Tongue (tissue), 2 donors: ENCODE data around the gene DPM2. TPM values are rescaled to one million over a fixed set of nuclear protein-coding genes. Genes with fewer than 3 reads are reported as not detected.
A peak's percentile ranks its signal among the peaks of the same experiment; 100 is the strongest.

Source experiments
- DNase-seq: peaks from one replicate; pipeline ENCODE4 v3.0.0-alpha.2; 2015
- total RNA-seq: library from RNA; depleted of rRNA; stranded (reverse); fragments of >200 nt; gene quantifications from one replicate; pipeline ENCODE4 v1.2.3, GENCODE V29; 2014

Gene DPM2
- total RNA-seq, 1 donor from 2014 or later, result 11.6 TPM

DNA sequence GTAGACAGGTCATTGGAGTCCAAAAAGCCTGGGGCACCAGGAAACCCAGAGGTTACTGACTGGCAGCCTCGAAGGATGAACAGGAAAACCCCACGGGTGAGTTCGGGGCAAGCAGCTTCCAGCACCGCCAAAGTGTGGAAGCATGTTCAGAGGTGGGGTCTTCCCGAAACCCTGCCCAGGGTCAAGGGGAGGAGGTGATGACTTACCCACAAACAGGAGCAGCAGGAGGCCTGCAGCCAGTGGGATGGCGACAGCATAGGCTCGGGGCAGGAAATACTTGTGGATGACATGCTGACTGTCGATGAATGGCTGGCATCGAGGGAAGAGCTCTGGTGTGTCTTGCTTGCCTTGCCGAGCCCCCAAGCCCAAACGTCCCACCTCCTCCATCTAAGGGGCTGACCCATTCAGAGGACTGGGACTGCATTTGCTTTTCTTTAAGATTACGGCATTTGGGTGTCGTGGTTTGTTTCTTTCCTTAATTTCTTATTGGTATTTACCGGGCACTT lies 1.3 kb downstream of the DPM2 start:
- DNase-seq, result no peak

DNA sequence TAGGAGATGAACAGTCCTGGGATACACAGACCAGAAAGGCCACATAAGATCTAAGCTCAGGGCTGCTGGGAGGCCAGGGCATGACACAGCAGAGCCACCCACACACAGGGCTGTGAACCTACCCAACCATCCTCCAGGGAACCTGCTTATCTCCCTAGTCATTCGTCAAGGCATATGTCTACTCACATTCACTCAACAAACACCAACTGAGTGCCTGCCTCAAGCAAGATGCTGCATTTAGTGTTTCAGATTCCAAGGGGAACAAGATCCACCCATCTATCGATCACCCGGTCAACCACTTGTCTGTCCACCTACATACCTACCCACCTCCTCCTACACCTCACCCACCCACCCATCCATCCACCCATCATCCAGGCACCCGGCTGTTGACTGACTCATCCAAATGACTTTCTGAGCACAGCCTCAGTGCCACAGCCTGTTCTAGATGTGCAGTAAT lies 1.9 kb downstream of the DPM2 start:
- no peak for DNase-seq

DNA sequence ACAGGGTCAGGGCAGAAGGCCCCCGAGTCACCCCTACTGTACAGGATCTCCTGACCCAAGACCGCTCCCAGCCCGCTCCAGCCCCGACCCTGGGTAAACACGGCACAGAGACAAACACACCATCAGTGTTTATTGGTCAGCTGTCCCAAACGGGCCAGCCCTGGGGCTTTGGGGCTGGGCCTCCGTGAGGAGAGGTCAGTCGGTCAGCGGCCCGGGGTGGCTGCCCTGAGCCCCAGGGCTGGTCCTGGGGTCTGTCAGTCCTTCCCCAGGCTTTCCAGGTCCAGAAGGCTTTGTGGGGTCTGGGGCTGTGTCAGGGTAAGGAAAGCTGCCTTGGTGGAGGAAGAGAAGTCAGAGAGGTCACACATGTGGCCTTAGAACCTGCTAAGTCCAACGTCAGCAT lies 2.7 kb downstream of the DPM2 start:
- no peak for DNase-seq

DNA sequence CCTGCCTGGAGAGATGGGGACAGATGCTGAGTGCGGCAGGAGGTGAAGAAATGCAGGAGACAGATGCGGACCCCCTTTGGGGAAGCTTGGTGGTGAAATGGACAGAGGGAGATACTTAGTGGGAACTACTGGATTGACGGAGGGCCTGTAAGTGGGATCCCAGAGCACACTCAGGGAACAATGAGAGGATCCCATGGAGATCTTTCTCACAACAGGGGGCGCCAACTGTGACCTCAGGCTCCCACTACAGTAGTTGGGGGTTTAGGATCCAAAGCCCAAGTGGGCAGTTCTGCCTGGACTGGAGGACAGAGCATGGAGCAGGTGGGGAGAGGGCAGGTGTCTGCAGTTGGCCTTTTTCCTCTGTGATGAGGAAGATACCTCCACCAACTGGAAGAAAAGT lies 3.4 kb downstream of the DPM2 start:
- no peak for DNase-seq

DNA sequence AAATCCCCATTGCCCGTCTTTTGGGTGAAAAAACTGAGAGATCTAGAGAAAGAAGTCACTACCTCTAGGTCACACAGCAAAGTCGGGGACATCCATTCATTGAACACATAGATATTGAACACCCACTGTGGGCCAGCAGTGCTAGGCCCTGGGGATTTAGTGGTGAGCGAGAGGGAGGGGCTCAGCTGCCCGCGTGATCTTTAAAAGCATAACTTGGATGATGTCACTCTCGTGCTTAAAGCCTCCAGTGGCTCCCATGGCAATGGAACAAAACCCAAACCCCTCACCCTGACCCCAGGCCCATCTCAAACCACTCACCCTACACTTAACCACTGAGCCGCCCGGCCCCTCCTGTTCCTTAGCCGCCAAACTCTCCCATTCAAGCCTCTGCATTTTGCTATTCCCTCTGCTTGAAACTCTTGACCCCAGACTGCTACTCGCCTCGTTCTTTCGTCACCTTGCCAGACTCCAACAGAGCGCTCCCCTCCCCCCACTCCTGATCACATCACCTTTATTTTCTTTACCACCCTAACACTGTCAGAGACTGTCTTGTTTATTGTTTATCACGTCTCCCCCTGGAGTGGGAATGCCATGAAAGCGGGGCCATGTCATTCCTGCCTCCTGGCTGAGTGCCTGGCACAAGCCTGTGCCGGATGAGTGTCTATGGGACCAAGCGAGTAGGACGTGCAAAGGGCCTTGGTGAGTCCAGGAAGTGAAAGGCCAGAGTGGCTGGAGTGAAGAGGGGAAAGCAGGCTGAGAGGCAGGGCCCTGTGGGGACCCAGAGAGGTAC lies 6.4 kb downstream of the DPM2 start:
- peak; percentile 48 for DNase-seq

DNA sequence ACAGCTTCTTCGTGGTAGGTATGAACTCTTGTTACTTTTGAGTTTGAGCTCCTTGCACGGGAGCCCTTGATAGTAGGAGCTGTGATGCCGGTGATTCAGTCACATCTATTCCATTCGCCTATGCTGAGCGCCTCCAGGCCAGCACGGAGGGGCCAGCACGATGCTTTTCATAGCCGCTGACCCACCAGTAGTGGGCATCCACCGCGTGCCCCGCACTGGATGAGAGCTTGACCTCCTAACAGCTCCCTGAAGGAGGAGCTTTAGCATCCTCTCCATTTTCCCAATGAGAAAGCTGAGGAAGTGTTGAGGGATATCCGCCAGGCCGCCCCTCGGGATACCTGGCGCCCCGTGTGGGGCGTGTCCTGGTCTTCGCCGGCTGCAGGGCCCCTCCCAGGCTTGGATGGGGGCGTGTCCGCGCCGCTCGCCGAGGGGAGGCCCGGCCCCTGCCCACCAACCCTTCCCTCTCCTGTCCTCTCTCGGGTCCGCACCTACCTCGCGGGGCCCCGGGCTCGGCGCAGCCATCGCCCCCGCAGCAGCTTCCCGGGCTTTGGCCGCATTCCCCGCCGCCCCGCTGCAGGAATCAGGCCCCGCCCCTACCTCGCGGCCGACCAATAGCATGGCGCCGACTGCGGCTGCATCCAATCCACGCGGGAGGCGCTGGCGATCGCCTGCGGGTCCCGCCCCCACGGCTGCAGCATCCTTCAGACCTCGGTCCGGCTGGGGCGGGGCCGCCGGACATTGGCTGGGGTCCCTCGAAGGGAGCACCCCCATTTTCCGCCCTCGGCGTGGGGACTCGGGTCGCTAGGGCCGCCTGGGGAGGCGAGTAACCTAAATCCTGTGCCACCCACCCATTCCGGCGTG lies 7.2 kb downstream of the DPM2 start, which contains the start of gene PIP5KL1:
Gene PIP5KL1 (minus strand): TSS at position 547 of the 861 bp plus-strand sequence. CDS start 25 bp downstream, at position 522.
- peak; percentile 89 for DNase-seq

DNA sequence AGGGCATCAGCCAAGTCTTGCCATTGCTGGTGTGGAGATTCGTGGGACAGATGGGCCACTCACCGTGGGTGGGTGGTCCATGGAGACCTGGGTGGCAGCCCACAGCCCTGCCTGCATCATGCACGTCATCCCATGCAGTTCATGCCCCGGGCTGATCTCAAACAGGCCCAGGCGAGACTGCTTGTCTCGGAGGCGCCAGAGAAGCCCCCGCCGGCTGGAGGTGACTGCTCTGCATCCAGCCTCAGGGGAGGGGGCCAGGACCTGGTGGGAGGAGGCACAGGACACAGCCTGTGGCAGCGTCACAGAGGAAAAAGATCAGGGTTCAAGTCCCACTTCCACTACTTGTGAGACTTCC lies 8.1 kb downstream of the DPM2 start:
- DNase-seq, result no peak

DNA sequence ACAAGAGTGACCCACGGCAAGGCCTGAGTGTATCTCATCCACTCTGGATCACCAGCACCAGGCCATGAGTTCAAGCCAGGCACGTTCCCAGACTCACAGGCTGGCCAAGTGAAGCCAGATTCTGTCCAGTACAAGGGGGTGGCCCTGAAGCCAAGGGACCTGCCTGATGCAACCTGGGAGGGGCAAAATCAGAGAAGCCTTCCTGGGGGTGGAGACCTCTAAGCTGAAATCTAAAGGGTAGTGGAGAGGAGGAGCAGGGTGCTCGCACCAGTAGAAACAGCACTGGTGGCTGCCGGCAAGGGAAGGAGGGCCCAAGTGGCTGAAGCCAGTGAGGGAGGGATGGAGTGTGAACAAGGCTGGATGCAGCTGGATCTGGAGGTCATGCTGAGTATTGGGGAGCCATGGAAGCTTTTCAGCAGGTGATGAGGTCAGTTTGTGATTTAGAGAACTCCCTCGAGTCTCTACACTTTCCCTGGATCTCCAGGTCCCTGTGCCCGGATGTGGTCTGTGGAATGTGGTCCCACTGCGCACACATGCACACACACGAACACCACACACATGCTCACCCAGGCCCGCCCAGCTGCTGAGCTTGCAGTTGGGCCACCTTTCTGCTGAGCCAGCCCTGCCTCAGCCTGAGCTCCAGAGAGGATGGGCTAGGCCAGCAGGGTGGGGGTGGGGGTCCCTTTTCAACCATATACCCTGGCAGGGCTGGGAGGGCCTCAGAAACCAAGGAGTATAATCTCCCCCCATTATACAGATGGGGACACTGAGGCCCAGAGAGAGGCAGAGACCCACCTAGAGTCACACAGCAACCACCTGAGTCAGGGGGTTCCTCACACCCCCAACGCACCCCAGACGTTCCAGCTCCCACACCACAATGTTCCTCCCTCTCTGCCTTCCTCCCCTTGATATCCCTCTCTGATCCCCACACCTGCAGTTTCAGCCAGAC lies 8.7 kb downstream of the DPM2 start:
- DNase-seq, result no peak

DNA sequence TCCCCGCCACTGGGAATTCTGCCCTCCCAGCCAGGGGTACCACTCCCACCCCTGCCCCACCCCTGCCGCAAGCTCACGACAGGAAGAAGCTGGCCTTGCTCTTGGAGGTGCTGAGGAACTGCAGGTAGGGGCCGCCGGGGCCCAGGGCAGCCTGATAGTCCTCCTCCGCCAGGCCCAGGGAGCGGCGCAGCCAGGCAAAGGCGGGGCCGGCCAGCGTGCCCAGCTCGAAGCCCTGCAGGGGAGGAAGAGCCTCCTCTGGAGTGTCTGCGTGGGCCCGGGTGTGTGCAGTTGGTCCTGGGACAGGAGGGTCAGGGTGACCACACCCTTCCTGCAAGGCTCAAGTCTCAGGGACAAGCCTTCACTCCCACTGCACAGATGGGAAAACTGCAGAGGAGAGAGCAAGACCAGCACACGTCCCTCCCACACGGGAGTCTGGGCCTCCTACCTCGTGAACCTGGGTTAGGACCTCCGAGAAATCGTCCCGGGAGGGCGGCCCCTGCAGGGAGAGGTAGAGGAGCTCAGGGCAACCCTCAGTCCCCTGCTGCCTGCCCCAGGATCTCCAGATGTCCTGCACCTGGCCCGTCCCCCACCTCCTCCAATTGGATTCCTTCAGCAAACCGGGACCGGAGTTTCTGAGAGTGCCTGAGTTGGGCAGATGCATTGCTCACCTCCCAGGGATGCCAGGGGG lies 9.5 kb downstream of the DPM2 start:
- no peak for DNase-seq

DNA sequence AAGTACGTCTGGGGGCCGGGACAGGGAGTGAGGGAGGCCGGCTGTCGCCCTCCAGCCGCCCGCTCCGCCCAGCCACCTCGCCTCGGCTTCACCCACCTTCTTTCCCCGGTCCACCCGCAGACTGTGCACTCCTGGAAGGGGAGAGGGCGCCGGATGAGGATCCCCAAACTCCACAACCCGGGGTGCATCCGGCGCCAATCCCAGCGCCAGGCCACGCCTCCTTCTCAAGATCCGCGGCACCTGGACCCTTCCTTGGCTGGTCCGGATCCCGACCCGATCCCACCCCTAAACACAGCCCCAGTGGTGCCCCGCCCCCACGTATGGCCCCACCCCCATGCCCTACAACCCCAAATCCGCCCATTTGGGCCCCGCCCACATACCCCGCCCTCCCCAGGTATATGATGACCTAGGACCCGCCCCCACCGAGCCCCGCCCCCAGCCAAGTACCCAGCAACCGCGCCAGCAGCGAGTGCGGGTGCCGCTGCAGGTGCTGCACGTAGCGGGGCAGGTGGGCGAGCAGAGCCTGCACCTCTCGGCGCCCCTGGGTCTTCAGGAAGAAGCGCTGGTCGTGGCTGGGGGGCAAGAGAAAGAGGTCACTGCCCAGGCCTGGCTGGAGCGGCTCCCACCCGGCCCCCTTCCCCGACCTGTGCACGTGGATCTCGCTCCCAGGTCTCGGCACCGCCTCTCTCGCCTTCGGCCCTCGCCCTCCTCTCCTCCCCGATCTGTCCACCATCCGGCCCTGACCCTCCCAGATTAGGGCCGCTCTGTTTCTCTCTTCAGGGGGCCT lies 10.3 kb downstream of the DPM2 start:
- no peak for DNase-seq

DNA sequence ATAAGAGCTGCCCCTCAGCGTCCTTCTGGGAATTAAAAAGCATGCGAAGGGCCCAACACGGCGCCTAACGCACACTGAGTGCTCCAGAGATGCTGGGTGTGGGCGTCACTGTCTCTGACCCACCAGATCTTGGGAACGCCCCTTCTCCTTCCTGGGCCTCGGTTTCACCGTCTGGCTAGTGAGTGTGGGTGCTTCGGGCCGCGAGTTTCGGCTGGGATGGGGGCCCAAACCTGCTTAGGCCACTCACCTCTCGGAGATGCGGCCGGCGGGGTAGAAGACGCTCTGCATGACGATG lies 10.8 kb downstream of the DPM2 start:
- no peak for DNase-seq

DNA sequence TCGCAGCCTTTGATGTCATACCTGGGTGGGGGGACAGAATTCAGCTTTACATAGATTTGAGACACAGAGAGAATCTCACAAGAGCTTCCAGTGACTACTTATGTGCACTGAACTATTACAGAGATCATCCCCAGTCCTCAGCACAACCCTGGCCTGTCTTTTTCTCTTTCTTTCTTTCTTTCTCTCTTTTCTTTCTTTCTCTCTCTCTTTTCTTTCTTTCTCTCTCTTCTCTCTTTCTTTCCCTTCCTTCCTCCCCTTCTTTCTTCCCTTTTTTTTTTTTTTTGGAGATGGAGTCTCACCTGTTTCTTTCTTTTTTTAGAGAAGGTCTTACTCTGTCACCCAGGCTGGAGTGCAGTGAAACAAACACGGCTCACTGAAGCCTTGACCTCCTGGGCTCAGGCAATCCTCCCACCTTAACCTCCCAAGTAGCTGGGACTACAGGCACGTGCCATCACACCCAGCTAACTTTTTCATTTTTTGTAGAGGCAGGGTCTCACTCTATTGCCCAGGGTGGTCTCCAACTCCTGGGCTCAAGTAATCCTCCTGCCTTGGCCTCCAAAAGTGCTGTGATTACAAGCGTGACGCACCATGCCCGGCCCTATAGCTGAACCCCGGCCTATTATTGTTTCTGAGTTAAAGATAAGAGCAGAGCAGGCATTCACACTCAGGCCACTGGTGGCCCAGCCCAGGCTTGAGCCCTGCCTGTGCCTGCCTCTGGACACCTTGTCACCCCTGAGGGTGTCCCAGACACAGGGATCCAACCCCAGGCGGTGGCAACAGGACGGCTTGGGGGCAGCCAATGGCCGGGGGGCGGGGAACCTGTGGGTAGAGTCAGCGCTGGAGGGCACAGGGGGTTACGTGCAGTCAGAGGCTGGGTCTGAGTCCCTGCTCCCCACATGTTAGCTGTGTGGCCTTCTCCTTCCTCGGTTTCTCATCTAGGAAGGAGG lies 11.4 kb downstream of the DPM2 start:
- DNase-seq, result no peak

DNA sequence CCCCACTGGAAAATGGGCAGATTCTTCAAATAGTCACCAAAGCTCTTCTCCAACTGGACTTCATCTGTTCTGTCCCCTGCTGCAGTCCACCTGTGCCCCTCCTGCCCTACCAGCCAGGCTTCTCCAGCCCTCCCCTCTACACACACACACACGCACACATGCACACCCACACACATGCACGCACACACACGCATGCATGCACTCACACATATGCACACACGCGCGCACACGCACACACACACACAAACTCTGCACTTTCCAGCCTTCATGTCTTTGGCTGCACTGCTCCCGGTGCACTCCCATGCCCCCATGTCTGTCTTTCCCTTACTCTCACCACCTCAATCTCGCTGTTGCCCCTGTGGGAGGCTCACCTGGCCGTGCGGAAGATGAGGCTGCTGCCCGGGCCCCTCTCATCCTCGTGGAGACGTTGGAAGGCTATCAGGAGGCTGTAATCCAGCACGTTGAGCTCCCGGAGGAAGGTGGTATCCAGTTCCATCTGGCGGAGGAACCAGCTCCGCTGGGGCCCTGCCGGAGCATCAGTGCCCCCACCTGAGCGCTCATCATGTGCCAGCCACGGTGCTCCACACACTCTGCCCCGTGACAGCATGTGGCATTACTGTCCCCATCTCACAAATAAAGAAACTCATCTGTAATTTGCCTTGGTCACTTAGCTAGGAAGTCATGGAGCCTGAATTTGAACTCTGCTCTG lies 12.8 kb downstream of the DPM2 start:
- DNase-seq, result no peak

DNA sequence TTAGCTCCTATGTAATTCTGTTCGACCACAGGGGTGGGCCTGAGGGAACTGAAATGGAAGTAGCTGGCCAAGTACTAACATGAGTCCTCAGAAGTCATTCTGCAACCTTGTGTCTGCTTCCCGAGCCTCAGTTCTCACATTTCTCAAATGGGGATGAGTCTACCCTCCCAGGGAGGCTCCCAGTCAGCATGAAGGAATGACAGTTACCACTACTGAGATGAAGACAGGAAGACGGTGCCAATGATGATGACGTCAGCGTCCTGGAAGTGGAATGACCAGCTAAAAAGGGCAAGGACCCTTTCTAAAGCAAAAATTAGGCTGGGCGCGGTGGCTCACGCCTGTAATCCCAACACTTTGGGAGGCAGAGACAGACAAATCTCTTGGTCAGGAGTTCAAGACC lies 13.9 kb downstream of the DPM2 start:
- DNase-seq, result no peak

DNA sequence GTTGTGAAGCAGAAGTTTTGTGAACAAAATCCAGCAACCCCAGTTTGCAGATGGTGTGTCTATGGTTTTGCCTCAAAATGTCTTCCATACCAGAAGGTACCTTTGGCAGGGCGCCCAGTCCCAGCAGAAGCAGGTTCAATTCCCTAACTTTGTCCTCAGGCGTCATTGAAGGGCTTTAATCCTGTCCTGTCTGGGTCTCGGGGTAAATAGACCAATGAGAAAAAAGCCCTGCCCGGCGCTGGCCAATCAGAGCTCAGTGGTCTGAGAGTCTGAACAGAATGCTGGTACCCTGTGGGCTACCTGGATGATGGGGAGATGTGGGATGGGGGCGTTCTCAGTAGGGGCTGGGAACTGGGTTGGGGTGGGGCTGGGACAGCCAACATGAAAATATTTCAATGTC lies 14.6 kb downstream of the DPM2 start:
- no peak for DNase-seq

DNA sequence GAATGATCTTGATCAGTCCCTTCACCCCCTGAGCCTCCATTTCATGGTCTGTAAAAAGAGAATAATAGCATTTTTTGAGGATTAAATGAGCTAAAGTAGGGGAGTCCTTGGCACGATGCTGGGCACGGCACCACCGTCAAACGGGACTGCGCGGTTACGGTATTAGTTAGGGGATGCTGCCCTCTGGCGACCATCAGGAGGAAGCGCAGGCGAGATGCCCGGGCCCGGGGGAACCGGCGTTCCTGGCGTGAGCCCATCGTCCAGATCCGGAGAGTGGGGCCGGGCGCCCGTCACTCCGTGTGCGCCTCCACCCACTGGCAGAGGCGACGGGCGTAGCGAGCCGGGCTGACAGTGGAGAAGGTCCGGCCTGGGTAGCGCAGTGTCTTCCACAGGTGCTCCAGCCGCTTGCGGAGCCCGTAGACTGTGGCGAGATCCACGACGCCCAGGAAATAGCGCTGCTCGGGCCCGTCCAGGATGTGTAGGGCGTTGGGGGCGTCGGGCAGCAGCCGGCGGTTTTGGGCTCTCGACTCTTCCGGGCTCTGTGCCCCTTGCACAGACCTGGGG lies 16.0 kb downstream of the DPM2 start:
- DNase-seq, result peak; percentile 72

DNA sequence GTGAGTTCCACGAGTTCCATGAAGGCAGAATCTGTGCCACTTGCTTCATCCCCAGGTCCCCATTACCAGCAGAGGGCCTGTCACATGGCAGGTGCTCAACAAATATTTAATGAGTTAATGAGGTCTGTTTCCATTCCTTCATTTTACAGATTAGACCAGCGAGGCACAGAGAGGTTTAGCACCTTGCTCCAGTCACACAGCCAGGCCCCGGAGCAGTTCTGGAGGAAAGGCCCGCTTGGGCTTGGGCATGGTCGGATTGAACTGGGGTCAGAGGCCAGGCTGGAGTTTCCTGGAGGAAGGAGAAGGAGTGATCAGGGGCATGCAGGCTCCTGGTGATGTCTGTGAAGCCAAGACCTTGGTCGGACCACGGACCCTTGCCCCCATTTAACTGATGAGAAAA lies 16.9 kb downstream of the DPM2 start:
- DNase-seq, result no peak

DNA sequence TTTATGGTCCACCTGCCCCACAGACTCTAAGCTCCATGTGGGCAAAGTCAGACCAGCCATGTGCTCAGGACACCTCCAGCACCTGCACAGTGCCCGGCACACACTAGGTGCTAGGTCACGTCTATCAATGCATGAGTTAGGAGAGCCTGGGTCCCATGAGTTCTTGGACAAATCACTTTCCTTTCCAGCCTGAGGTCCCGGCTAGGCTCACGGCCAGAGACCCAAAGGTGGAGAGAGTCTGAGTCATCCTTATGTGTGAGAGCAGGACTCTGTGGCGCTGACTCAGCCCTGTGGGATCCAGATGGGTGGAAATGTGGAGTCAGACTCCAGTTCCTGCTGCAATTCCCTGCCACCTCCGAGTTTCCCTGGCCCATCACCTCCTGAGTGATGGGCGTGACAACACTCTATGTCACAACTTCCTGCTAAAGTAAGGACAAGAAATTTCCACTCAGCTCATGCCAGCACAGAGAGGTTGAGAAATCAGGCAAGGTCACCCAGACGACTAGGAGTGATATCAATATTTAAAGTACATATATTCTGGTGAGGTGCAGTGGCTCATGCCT lies 18.3 kb downstream of the DPM2 start:
- DNase-seq, result no peak
